ENCODE results near the gene NCOA3. TPM values are rescaled to one million over a fixed set of nuclear protein-coding genes. Genes with fewer than 3 reads are reported as not detected.
"Not testable (repeated sequence)": the region's sequence is repeated elsewhere in the genome, so short reads cannot be mapped to it uniquely, and the experiment has no call there.

The NCOA3 gene
- total RNA-seq, 2 donors from 2014 or later, result 81.6 to 92.6 TPM

GRCh38 chr20:47585087-47585747 lies 83.5 kb downstream of the NCOA3 start:
- no peak for DNase-seq (ENCODE audit: low spot score in 2 of 2)
- H3K9me3 Mint-ChIP-seq, result no peaks in the 10 kb centered on the region
- H3K36me3 Mint-ChIP-seq, result peaks cover 0 to 17% of the 10 kb centered on the region in 2 donors
- peak overlapping the region; percentile 9 to 48 for H3K27ac Mint-ChIP-seq
- no peak for ATAC-seq

- DNase-seq (ENCODE audit: low spot score in 2 of 2), result no peak
- H3K9me3 Mint-ChIP-seq, result no peaks in the 10 kb centered on the region
- no peak for ATAC-seq
- peaks cover 0 to 17% of the 10 kb centered on the region in 2 donors for H3K36me3 Mint-ChIP-seq
- peak overlapping the region; percentile 23 to 57 for H3K27ac Mint-ChIP-seq
Measured at GRCh38 chr20:47586649-47587294, 85.1 kb downstream of the NCOA3 start.

GRCh38 chr20:47588158-47588557 lies 86.5 kb downstream of the NCOA3 start:
- Mint-ChIP-seq H3K9me3 (no peaks in the 10 kb centered on the region), H3K36me3 (peaks cover 0 to 24% of the 10 kb centered on the region in 2 donors), H3K27ac (peak overlapping the region in 1 of 2 donors; percentile 6)
- DNase-seq (ENCODE audit: low spot score in 2 of 2) (no peak), ATAC-seq (no peak)

- H3K36me3 Mint-ChIP-seq, result peaks cover 0 to 32% of the 10 kb centered on the region in 2 donors
- peak overlapping the region; percentile 29 to 65 for H3K27ac Mint-ChIP-seq
Measured at GRCh38 chr20:47591231-47591630, 89.5 kb downstream of the NCOA3 start.

GRCh38 chr20:47594157-47594556 lies 92.5 kb downstream of the NCOA3 start:
- DNase-seq (ENCODE audit: low spot score in 2 of 2), result no peak
- peaks cover 0 to 31% of the 10 kb centered on the region in 2 donors for H3K36me3 Mint-ChIP-seq
- H3K27ac Mint-ChIP-seq, result no peak overlapping the region
- no peaks in the 10 kb centered on the region for H3K9me3 Mint-ChIP-seq
- ATAC-seq, result no peak

More at GRCh38 chr20:47591231-47591630, 89.5 kb downstream of the NCOA3 start:
- H3K9me3 Mint-ChIP-seq, result no peaks in the 10 kb centered on the region
- no peak for DNase-seq (ENCODE audit: low spot score in 2 of 2)
- ATAC-seq, result no peak

- peaks cover 0 to 37% of the 10 kb centered on the region in 2 donors for H3K36me3 Mint-ChIP-seq
- not testable (repeated sequence) for H3K9me3 Mint-ChIP-seq; DNase-seq (ENCODE audit: low spot score in 2 of 2); ATAC-seq
- peak overlapping the region in 1 of 2 donors; percentile 86 for H3K27ac Mint-ChIP-seq
Measured at GRCh38 chr20:47595138-47595537, 93.5 kb downstream of the NCOA3 start.

GRCh38 chr20:47596003-47596571 lies 94.4 kb downstream of the NCOA3 start:
- no peak for ATAC-seq
- H3K9me3 Mint-ChIP-seq, result no peaks in the 10 kb centered on the region
- no peak overlapping the region for H3K27ac Mint-ChIP-seq
- DNase-seq (ENCODE audit: low spot score in 2 of 2), result no peak
- H3K36me3 Mint-ChIP-seq, result peaks cover 0 to 37% of the 10 kb centered on the region in 2 donors

GRCh38 chr20:47597090-47597489 lies 95.4 kb downstream of the NCOA3 start:
- H3K9me3 Mint-ChIP-seq, result no peaks in the 10 kb centered on the region
- DNase-seq (ENCODE audit: low spot score in 2 of 2), result no peak
- no peak for ATAC-seq
- H3K36me3 Mint-ChIP-seq, result peaks cover 0 to 35% of the 10 kb centered on the region in 2 donors
- peak overlapping the region in 1 of 2 donors; percentile 41 for H3K27ac Mint-ChIP-seq

GRCh38 chr20:47598911-47599744 lies 97.4 kb downstream of the NCOA3 start:
- ATAC-seq, result no peak
- no peak for DNase-seq (ENCODE audit: low spot score in 2 of 2)
- Mint-ChIP-seq H3K36me3 (peaks cover 0 to 45% of the 10 kb centered on the region in 2 donors), H3K9me3 (no peaks in the 10 kb centered on the region), H3K27ac (no peak overlapping the region)

- Mint-ChIP-seq H3K9me3 (no peaks in the 10 kb centered on the region), H3K27ac (peak overlapping the region in 1 of 2 donors; percentile 3), H3K36me3 (peaks cover 0 to 33% of the 10 kb centered on the region in 2 donors)
- ATAC-seq (no peak), DNase-seq (ENCODE audit: low spot score in 2 of 2) (no peak)
Measured at GRCh38 chr20:47600967-47601547, 99.4 kb downstream of the NCOA3 start.

GRCh38 chr20:47603260-47603659 lies 101.6 kb downstream of the NCOA3 start:
- Mint-ChIP-seq H3K36me3 (peaks cover 0 to 35% of the 10 kb centered on the region in 2 donors), H3K9me3 (no peaks in the 10 kb centered on the region), H3K27ac (peak overlapping the region; percentile 41 to 60)
- ATAC-seq (no peak), DNase-seq (ENCODE audit: low spot score in 2 of 2) (no peak)

- Mint-ChIP-seq H3K9me3 (no peaks in the 10 kb centered on the region), H3K36me3 (peaks cover 0 to 41% of the 10 kb centered on the region in 2 donors), H3K27ac (peak overlapping the region; percentile 90 to 100)
- no peak for ATAC-seq
- DNase-seq (ENCODE audit: low spot score in 2 of 2), result no peak
Measured at GRCh38 chr20:47605673-47606413, 104.2 kb downstream of the NCOA3 start.

GRCh38 chr20:47606414-47606982 lies 104.8 kb downstream of the NCOA3 start:
- peaks cover 0 to 41% of the 10 kb centered on the region in 2 donors for H3K36me3 Mint-ChIP-seq
- H3K27ac Mint-ChIP-seq, result peak overlapping the region; percentile 90 to 100
- ATAC-seq (no peak), DNase-seq (ENCODE audit: low spot score in 2 of 2) (no peak)
- no peaks in the 10 kb centered on the region for H3K9me3 Mint-ChIP-seq

GRCh38 chr20:47606983-47607613 lies 105.4 kb downstream of the NCOA3 start:
- Mint-ChIP-seq H3K9me3 (peaks cover 0 to under 1% of the 10 kb centered on the region in 2 donors), H3K27ac (peak overlapping the region; percentile 90 to 100), H3K36me3 (peaks cover 0 to 45% of the 10 kb centered on the region in 2 donors)
- DNase-seq (ENCODE audit: low spot score in 2 of 2) (no peak), ATAC-seq (peak; percentile 50 to 54)

GRCh38 chr20:47609001-47609400 lies 107.3 kb downstream of the NCOA3 start:
- Mint-ChIP-seq H3K36me3 (peaks cover 1 to 39% of the 10 kb centered on the region in 2 donors), H3K27ac (peak overlapping the region; percentile 81 to 100), H3K9me3 (peaks cover 0 to 8% of the 10 kb centered on the region in 2 donors)
- no peak for DNase-seq (ENCODE audit: low spot score in 2 of 2)
- no peak for ATAC-seq

Data from activated naive CD4-positive, alpha-beta T cell treated with anti-CD3 and anti-CD28 coated beads, Interleukin-2, amount 50 U/mL, for 72 hours (primary cell).